ENCODE measurements around the gene CECR2.

CECR2 gene

GRCh38 chr22:17368554-17369438, 464 bp upstream of the CECR2 start:
- DNase-seq: peak in 1 of 2 experiments; percentile 2

- no peak for DNase-seq
Measured at GRCh38 chr22:17370026-17370765, 936 bp downstream of the CECR2 start.

GRCh38 chr22:17370766-17371432, 1.6 kb downstream of the CECR2 start:
- DNase-seq: no peak

GRCh38 chr22:17371448-17371847, 2.2 kb downstream of the CECR2 start:
- no peak for DNase-seq

GRCh38 chr22:17373855-17374254, 4.6 kb downstream of the CECR2 start:
- DNase-seq: no peak

GRCh38 chr22:17375914-17376614, 6.8 kb downstream of the CECR2 start:
- DNase-seq: no peak

GRCh38 chr22:17376950-17377349, 7.7 kb downstream of the CECR2 start:
- no peak for DNase-seq

GRCh38 chr22:17379944-17380343, 10.7 kb downstream of the CECR2 start:
- no peak for DNase-seq

- no peak for DNase-seq
Measured at GRCh38 chr22:17380359-17381087, 11.3 kb downstream of the CECR2 start.

GRCh38 chr22:17381192-17381913, 12.1 kb downstream of the CECR2 start:
- DNase-seq: no peak

GRCh38 chr22:17384612-17385330, 15.5 kb downstream of the CECR2 start:
- DNase-seq: no peak

GRCh38 chr22:17387356-17387755, 18.1 kb downstream of the CECR2 start:
- no peak for DNase-seq

- no peak for DNase-seq
Measured at GRCh38 chr22:17388235-17388634, 19.0 kb downstream of the CECR2 start.

- no peak for DNase-seq
Measured at GRCh38 chr22:17390087-17390486, 20.8 kb downstream of the CECR2 start.

- DNase-seq: no peak
Measured at GRCh38 chr22:17396516-17396915, 27.3 kb downstream of the CECR2 start.

GRCh38 chr22:17397756-17398547, 28.7 kb downstream of the CECR2 start:
- no peak for DNase-seq

GRCh38 chr22:17400305-17400704, 31.0 kb downstream of the CECR2 start:
- no peak for DNase-seq

GRCh38 chr22:17401728-17402127, 32.5 kb downstream of the CECR2 start:
- no peak for DNase-seq

GRCh38 chr22:17402293-17402692, 33.0 kb downstream of the CECR2 start:
- DNase-seq: no peak

GRCh38 chr22:17403906-17404305, 34.6 kb downstream of the CECR2 start:
- no peak for DNase-seq
